ENCODE results near the gene SH2D2A. TPM values are rescaled to one million over a fixed set of nuclear protein-coding genes. Genes with fewer than 3 reads are reported as not detected.

The SH2D2A gene
- total RNA-seq, 2 donors from 2014 or later: 2.4 to 7.7 TPM

GRCh38 chr1:156836041-156836654 lies 19.5 kb upstream of the SH2D2A start:
- DNase-seq: no peak
- H3K9me3 ChIP-seq (ENCODE audit: control insufficient read depth, low read length): no peaks in the 10 kb centered on the region
- no peak overlapping the region for H3K27ac Mint-ChIP-seq
- no peak overlapping the region for H3K9ac ChIP-seq (ENCODE audit: extremely low read depth, low read length, poor library complexity, severe bottlenecking)
- H3K4me1 Mint-ChIP-seq: no peaks in the 10 kb centered on the region
- peaks cover 64% of the 10 kb centered on the region for H3K27me3 ChIP-seq (ENCODE audit: control insufficient read depth, insufficient read depth, low read length, poor library complexity, severe bottlenecking)
- H3K27me3 Mint-ChIP-seq (ENCODE audit: insufficient read depth): peaks cover 83% of the 10 kb centered on the region
- H3K27ac ChIP-seq (ENCODE audit: low read depth, low read length): no peak overlapping the region
- no peaks in the 10 kb centered on the region for H3K36me3 Mint-ChIP-seq (ENCODE audit: low read depth)
- no peaks in the 10 kb centered on the region for H3K9me3 Mint-ChIP-seq
- no peak for TF ChIP-seq CTCF (conservative IDR thresholded peaks at IDR 0.05)
- H3K4me3 ChIP-seq (ENCODE audit: low read length): no peak overlapping the region
- H3K4me3 Mint-ChIP-seq: no peak overlapping the region
- no peaks in the 10 kb centered on the region for H3K36me3 ChIP-seq (ENCODE audit: control insufficient read depth, insufficient read depth, low read length)
- WGBS, 2 experiments (ENCODE audit: insufficient coverage in 1 of 2, insufficient read length in 1 of 2): 55 to 77% methylated on average over 2 to 5 of the region's 5 CpGs
- no peaks in the 10 kb centered on the region for H3K4me1 ChIP-seq (ENCODE audit: control insufficient read depth, insufficient read depth, low read length)

GRCh38 chr1:156834322-156834721 lies 17.7 kb upstream of the SH2D2A start:
- no peak for TF ChIP-seq CTCF (conservative IDR thresholded peaks at IDR 0.05)
- Mint-ChIP-seq H3K27ac (no peak overlapping the region), H3K4me3 (no peak overlapping the region), H3K27me3 (ENCODE audit: insufficient read depth) (peaks cover 73% of the 10 kb centered on the region), H3K9me3 (no peaks in the 10 kb centered on the region), H3K4me1 (no peaks in the 10 kb centered on the region), H3K36me3 (ENCODE audit: low read depth) (no peaks in the 10 kb centered on the region)
- WGBS, 2 experiments (ENCODE audit: insufficient coverage in 1 of 2, insufficient read length in 1 of 2): 90 to 100% methylated on average over 2 to 3 of the region's 3 CpGs
- Histone ChIP-seq H3K27me3 (ENCODE audit: control insufficient read depth, insufficient read depth, low read length, poor library complexity, severe bottlenecking) (peaks cover 69% of the 10 kb centered on the region), H3K9me3 (ENCODE audit: control insufficient read depth, low read length) (no peaks in the 10 kb centered on the region), H3K4me1 (ENCODE audit: control insufficient read depth, insufficient read depth, low read length) (no peaks in the 10 kb centered on the region), H3K9ac (ENCODE audit: extremely low read depth, low read length, poor library complexity, severe bottlenecking) (no peak overlapping the region), H3K27ac (ENCODE audit: low read depth, low read length) (no peak overlapping the region), H3K4me3 (ENCODE audit: low read length) (no peak overlapping the region), H3K36me3 (ENCODE audit: control insufficient read depth, insufficient read depth, low read length) (no peaks in the 10 kb centered on the region)
- DNase-seq: no peak

GRCh38 chr1:156833603-156834002 lies 17.0 kb upstream of the SH2D2A start:
- H3K4me3 ChIP-seq (ENCODE audit: low read length): no peak overlapping the region
- H3K27me3 Mint-ChIP-seq (ENCODE audit: insufficient read depth): peaks cover 70% of the 10 kb centered on the region
- DNase-seq: no peak
- no peaks in the 10 kb centered on the region for H3K36me3 ChIP-seq (ENCODE audit: control insufficient read depth, insufficient read depth, low read length)
- H3K9ac ChIP-seq (ENCODE audit: extremely low read depth, low read length, poor library complexity, severe bottlenecking): no peak overlapping the region
- peaks cover 67% of the 10 kb centered on the region for H3K27me3 ChIP-seq (ENCODE audit: control insufficient read depth, insufficient read depth, low read length, poor library complexity, severe bottlenecking)
- no peak for TF ChIP-seq CTCF (conservative IDR thresholded peaks at IDR 0.05)
- no peaks in the 10 kb centered on the region for H3K9me3 ChIP-seq (ENCODE audit: control insufficient read depth, low read length)
- H3K4me3 Mint-ChIP-seq: no peak overlapping the region
- no peak overlapping the region for H3K27ac Mint-ChIP-seq
- no peaks in the 10 kb centered on the region for H3K36me3 Mint-ChIP-seq (ENCODE audit: low read depth)
- 71 to 82% methylated on average over 1 to 2 of the region's 2 CpGs for WGBS, 2 experiments (ENCODE audit: insufficient coverage in 1 of 2, insufficient read length in 1 of 2)
- no peak overlapping the region for H3K27ac ChIP-seq (ENCODE audit: low read depth, low read length)
- no peaks in the 10 kb centered on the region for H3K4me1 ChIP-seq (ENCODE audit: control insufficient read depth, insufficient read depth, low read length)
- no peaks in the 10 kb centered on the region for H3K9me3 Mint-ChIP-seq
- no peaks in the 10 kb centered on the region for H3K4me1 Mint-ChIP-seq

Data from endodermal cell (in vitro differentiated cells).